GM19372 (cell line): ENCODE results near the gene LRRC7.
"Not testable (repeated sequence)": the region's sequence is repeated elsewhere in the genome, so short reads cannot be mapped to it uniquely, and the experiment has no call there.

Experiments
- ATAC-seq: cut with Tn5 transposase; IDR thresholded peaks from one replicate; pipeline ENCODE4 v1.9.1; 2021; ENCODE audit warnings: mild to moderate bottlenecking, low read depth, moderate library complexity; ENCODE audit not compliant: unreplicated experiment

The LRRC7 gene

GRCh38 chr1:70017770-70018169 is 450.0 kb downstream of the LRRC7 start:
- ATAC-seq: no peak

- no peak for ATAC-seq
These were observed 456.6 kb downstream of the LRRC7 start for GRCh38 chr1:70024272-70024671.

DNA sequence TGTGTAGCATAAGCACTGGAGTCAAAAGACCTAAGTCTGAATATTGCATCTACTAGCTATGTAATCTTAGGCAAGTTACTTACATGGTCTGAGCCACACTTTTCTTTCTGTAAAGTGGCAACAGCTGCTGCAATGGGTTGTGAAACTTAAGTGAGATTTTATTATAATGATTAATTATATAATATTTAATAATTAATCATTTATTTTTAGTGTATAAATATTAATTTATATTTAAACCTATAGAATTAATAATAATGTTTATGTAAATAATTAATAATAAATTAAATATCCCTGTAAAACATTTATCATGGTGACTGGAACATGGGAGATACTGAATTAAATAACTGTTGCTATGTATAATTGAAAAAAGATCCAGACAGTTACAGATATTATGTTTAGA is 457.3 kb downstream of the LRRC7 start:
- ATAC-seq: no peak

DNA sequence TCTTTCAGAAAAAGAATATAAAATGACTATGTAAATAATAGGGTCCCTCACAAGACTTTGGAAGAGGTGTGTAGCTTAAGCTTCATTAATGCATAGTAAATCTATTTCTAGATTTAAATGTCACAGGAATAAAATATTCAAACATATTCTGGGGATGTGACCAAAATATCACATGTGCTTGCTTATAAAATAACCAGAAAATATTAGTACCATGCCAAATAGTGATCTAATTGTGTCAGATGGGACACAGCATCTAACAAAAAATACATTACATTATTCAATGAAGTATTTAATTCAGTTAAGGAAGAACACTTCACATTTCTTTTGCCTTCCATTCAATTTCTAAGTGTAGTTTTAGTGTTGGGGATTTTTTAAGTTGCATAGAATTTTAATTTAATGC is 458.1 kb downstream of the LRRC7 start:
- ATAC-seq: no peak

DNA sequence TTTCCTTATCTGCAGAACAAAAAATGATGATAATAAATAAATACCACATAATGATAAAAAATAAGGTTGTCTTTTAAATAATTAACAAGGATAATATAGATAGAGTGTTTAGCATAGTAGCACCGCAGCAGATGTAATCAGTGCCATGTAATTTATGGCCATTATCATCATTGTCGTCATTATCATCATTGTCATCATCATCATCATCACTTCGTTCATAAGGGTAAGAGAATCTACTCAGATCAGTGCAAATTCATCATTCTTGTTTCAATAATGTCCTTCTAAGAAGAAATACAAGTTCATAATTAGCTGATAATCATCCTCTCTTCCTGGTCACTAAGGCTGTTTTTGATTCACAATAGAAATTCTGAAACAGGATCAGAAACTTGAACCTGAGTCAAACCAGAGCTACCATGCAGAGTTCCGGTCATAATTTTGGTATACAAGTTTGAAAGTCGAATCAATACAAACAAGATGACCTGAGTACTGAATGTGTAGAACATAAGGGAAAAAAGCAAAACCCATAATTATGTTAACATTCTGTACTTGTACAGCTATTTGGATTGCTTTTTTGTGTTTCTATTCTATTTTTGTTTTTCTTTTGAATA is 465.6 kb downstream of the LRRC7 start:
- ATAC-seq: peak; percentile 53

DNA sequence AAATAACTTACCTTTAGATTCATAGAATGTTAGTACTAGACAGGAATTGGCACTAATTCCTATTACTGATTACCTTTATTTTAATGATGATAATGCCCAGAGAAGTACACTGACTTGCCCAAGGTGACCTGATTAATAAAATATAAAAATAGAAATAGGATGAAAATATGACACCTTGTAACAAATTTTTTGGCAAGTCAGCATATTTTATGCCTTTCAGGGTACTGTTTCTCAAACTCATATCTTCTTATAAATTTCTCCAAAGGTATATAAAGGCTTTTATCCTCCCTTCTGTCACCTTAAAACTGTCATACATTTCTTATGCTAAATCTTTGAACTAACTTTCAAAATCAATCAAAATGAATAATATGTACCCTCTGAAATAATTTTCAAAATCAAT is 466.2 kb downstream of the LRRC7 start:
- no peak for ATAC-seq

GRCh38 chr1:70034403-70034802 is 466.7 kb downstream of the LRRC7 start:
- ATAC-seq: no peak

GRCh38 chr1:70038025-70038424 is 470.3 kb downstream of the LRRC7 start:
- no peak for ATAC-seq

- ATAC-seq: no peak
These were observed 471.8 kb downstream of the LRRC7 start for GRCh38 chr1:70039485-70039884.

- no peak for ATAC-seq
These were observed 473.8 kb downstream of the LRRC7 start for GRCh38 chr1:70041317-70042045.

- no peak for ATAC-seq
These were observed 474.5 kb downstream of the LRRC7 start for GRCh38 chr1:70042090-70042731.

DNA sequence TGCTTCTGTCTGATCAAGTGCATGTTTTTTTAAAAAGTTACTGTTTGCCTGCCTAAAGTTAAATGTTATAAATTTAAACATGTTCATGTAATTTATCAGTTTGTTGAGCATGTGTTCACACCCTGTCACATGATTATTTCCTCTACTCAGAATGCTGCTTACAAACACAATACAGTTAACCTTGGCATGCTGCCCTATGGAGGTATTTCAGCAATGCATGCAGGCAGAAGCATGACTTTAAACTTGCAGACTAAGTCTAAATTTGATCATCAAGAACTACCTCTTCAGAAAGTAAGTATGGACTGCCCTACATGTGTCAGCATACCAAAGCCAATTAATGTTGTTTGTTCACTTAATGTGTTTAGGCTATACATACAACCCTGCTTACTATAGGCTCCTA is 476.1 kb downstream of the LRRC7 start:
- ATAC-seq: no peak

DNA sequence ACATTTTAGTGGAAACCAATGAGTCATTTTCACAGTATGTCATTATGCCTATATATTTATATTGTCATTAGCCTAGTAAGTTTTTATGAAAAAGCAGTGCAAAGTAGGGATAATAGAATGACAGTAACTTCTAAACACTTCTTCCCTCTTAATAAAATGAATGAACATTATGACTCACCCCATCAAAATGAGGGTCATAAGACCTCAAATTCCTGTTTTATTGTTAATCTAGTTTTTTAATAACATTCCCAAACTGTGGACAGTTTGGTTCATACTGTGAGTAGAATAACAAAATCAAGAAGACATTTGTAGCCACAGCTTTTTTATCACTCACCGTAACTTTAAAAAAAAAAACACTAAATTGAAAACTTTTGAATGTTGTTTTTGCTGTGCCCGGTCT is 477.1 kb downstream of the LRRC7 start:
- ATAC-seq: no peak

- not testable (repeated sequence) for ATAC-seq
These were observed 477.9 kb downstream of the LRRC7 start for GRCh38 chr1:70045581-70045980.

DNA sequence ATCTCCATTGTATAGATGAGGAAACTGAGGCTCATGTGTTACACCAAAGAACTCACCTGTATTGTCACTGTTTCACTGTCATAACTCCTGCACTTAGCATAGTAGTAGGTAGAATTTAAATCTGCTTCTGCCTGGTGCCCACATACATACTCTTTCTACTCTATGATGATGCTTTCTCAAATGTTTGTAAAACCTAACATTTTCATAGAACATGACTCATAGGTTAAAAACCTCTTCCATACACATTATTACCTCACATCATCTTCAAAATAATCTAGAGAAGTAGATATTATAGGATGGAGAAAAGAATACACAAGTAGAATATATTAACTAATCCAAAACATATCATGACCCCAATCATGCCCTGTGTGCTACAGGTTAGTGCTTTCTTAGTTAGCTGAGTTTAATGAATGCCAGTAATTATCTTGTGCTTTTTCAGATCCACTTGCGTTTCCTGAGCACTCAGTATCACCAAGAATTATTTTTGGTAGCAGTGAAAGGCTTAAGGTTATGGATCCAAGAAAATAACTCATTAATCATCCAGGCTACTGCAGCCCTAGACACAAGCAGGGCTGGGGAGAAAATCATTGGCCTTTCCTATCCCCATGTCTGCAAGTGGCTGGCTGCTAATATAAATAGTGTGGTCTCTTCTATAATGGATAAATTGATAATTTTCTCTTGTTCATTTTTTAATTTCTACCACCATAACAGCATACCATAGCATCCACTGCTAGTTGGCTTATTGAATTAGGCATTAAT is 480.8 kb downstream of the LRRC7 start:
- no peak for ATAC-seq

DNA sequence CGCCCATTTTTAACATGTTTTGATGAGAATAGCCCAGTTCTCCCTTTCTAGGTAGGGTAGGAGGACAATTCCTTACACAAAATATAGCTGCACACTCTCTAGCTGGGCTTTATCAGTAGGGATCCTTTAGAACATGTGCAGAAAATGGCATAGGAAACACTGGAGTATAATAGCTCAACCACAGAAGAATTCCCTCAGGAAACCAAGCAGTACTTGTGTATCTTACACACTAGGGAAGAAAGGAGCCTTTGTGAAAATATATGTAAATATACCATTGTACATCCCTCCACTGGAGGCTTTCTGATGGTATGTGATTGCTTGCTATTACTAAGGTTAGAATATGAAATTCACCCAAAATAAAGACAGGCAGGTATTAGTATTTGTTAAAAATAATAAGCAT is 484.2 kb downstream of the LRRC7 start:
- no peak for ATAC-seq

DNA sequence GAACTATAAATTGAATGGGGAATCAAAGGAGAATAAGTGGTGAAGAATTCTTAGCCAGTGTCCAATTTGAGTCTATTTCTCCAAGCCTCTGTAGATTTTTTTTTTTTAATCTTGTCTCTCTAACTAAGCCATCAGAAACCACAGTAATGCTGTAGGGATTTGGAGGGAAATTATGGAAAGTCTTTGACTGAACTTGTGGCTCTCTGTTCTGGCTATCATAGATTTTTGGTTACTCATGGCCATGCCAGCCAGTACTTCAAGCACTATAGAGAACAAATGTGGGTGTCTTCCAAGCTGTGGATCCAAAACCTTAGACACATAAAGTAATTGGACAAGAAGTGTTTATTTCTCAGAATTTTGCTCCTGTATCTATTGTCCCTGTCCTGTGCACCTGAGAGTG is 489.8 kb downstream of the LRRC7 start:
- ATAC-seq: no peak

DNA sequence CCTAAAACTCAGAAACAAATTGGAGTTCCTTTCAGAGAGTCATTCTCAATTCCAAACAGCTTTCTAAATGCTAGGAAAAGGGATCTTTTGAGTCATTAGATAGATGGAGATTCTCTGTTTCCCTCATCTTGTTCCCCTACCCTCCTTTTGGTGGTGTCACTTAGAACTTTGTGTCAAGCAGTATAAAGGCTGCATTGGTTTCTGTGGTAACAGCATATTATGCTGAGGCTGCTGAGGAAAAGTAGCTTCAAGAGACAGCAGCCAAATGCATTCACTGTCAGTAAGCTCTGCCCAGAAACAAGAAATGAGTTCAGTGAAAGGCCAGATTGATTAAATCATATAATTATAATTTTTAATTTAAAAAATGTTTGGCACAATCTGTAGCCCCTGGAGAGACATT is 493.5 kb downstream of the LRRC7 start:
- ATAC-seq: no peak

GRCh38 chr1:70063861-70064260 is 496.1 kb downstream of the LRRC7 start:
- no peak for ATAC-seq

GRCh38 chr1:70066711-70067110 is 499.0 kb downstream of the LRRC7 start:
- no peak for ATAC-seq

DNA sequence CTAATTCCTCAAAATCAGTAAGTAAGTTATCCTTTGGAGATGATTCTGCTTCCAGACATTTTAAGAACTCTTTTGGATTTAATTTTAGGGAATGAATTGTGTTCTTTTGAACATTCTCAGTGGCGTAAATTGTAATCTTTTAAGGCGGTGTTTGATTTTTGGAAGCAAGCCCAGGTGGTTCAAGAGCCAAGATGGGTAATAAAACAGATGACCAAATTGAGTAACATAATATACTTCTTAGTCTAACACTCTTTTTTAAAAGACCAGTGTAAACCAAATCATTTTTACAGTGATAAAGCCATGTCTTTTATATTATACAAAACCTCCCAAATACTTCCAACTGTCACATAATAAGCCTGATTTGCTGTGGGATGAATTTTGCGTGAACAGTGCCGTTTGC is 503.9 kb downstream of the LRRC7 start:
- ATAC-seq: no peak
